Measurements from ENCODE around the gene PDIA2. TPM values are rescaled to one million over a fixed set of nuclear protein-coding genes. Genes with fewer than 3 reads are reported as not detected.
A peak's percentile ranks its signal among the peaks of the same experiment; 100 is the strongest.

PDIA2 gene
- total and polyA plus RNA-seq, 11 donors, result 0.17 to 9.3 (median 3.1) TPM

GRCh38 chr16:290681-291405 is 7.9 kb downstream of the PDIA2 start:
- peaks cover 0 to 70% (median 44%) of the 10 kb centered on the region in 9 donors for H3K36me3 ChIP-seq
- no peak for ATAC-seq
- H3K4me3 ChIP-seq, result no peak overlapping the region
- no peaks in the 10 kb centered on the region for H3K27me3 ChIP-seq
- 95 to 97% (median 95%) methylated on average over 28 to 50 of the region's 50 CpGs for WGBS, 4 donors
- TF ChIP-seq POLR2A (IDR thresholded peaks at IDR 0.05) (no peak), CTCF (IDR thresholded peaks at IDR 0.05) (no peak)
- no peaks in the 10 kb centered on the region for H3K9me3 ChIP-seq
- no peak overlapping the region for H3K27ac ChIP-seq
- no peaks in the 10 kb centered on the region for H3K4me1 ChIP-seq
- intact Hi-C loops (cut with DNase I), result no loop called here
- no peak for DNase-seq

GRCh38 chr16:291539-291938 is 8.6 kb downstream of the PDIA2 start:
- H3K27ac ChIP-seq, result no peak overlapping the region
- intact Hi-C loops (cut with DNase I), result no loop called here
- H3K27me3 ChIP-seq, result no peaks in the 10 kb centered on the region
- TF ChIP-seq CTCF (IDR thresholded peaks at IDR 0.05) (no peak), POLR2A (IDR thresholded peaks at IDR 0.05) (no peak)
- H3K4me3 ChIP-seq, result no peak overlapping the region
- ATAC-seq (no peak), DNase-seq (no peak)
- H3K9me3 ChIP-seq, result no peaks in the 10 kb centered on the region
- H3K36me3 ChIP-seq, result peaks cover 0 to 75% (median 50%) of the 10 kb centered on the region in 9 donors
- no peaks in the 10 kb centered on the region for H3K4me1 ChIP-seq
- 87 to 97% (median 91%) methylated on average over 6 to 17 of the region's 17 CpGs for WGBS, 4 donors

- Histone ChIP-seq H3K27ac (no peak overlapping the region), H3K27me3 (no peaks in the 10 kb centered on the region), H3K36me3 (peaks cover 0 to 77% (median 55%) of the 10 kb centered on the region in 9 donors), H3K4me3 (no peak overlapping the region), H3K4me1 (no peaks in the 10 kb centered on the region), H3K9me3 (no peaks in the 10 kb centered on the region)
- DNase-seq (no peak), ATAC-seq (no peak)
- intact Hi-C loops (cut with DNase I), result no loop called here
- TF ChIP-seq POLR2A (IDR thresholded peaks at IDR 0.05) (no peak), CTCF (IDR thresholded peaks at IDR 0.05) (no peak)
- WGBS, 4 donors, result 90 to 94% (median 93%) methylated on average over 20 to 32 of the region's 32 CpGs
Measured at GRCh38 chr16:293043-293775, 10.2 kb downstream of the PDIA2 start.

- H3K27me3 ChIP-seq, result no peaks in the 10 kb centered on the region
- no peak overlapping the region for H3K27ac ChIP-seq
- WGBS, 4 donors, result 95 to 100% (median 97%) methylated on average over 8 to 14 of the region's 14 CpGs; no CpG with 5 or more reads in 1 of the 4 donors
- no peak overlapping the region for H3K4me3 ChIP-seq
- peaks cover 0 to 60% (median 39%) of the 10 kb centered on the region in 9 donors for H3K36me3 ChIP-seq
- DNase-seq (peak in 1 of 5 donors; percentile 9), ATAC-seq (no peak)
- H3K9me3 ChIP-seq, result no peaks in the 10 kb centered on the region
- H3K4me1 ChIP-seq, result no peaks in the 10 kb centered on the region
- intact Hi-C loops (cut with DNase I), result no loop called here
- TF ChIP-seq CTCF (IDR thresholded peaks at IDR 0.05) (no peak), POLR2A (IDR thresholded peaks at IDR 0.05) (no peak)
Measured at GRCh38 chr16:296276-296675, 13.3 kb downstream of the PDIA2 start.

All from heart left ventricle (tissue), 16 donors.